Stimulated activated CD4-positive, alpha-beta T cell treated with anti-CD3 and anti-CD28 coated beads, Interleukin-4, amount 100 ng/mL, for 24 hours (primary cell): ENCODE measurements around the gene HNRNPL.
"Not testable (repeated sequence)": the region's sequence is repeated elsewhere in the genome, so short reads cannot be mapped to it uniquely, and the experiment has no call there.

Source experiments
- DNase-seq: peaks from one replicate; pipeline ENCODE4 v3.0.0-alpha.2; 2020

The HNRNPL gene

GRCh38 chr19:38849860-38850435 lies at the start of gene HNRNPL:
Gene HNRNPL (minus strand): TSS chr19:38849986. CDS start chr19:38849966, 20 bp downstream.
- peak; percentile 99 for DNase-seq

GRCh38 chr19:38898788-38899446 lies 49.1 kb upstream of the HNRNPL start:
- no peak for DNase-seq

- DNase-seq: no peak
These were observed 45.2 kb upstream of the HNRNPL start for GRCh38 chr19:38894968-38895367.

GRCh38 chr19:38893341-38893771 lies 43.6 kb upstream of the HNRNPL start:
- DNase-seq: no peak

- no peak for DNase-seq
These were observed 43.1 kb upstream of the HNRNPL start for GRCh38 chr19:38892841-38893240.

- no peak for DNase-seq
These were observed 42.0 kb upstream of the HNRNPL start for GRCh38 chr19:38891771-38892170.

GRCh38 chr19:38890686-38891085 lies 40.9 kb upstream of the HNRNPL start:
- no peak for DNase-seq

- DNase-seq: no peak
These were observed 40.0 kb upstream of the HNRNPL start for GRCh38 chr19:38889803-38890202.

GRCh38 chr19:38888876-38889275 lies 39.1 kb upstream of the HNRNPL start:
- no peak for DNase-seq

- DNase-seq: not testable (repeated sequence)
These were observed 34.9 kb upstream of the HNRNPL start for GRCh38 chr19:38884691-38885090.

GRCh38 chr19:38883286-38883685 lies 33.5 kb upstream of the HNRNPL start:
- no peak for DNase-seq

- no peak for DNase-seq
These were observed 31.3 kb upstream of the HNRNPL start for GRCh38 chr19:38880882-38881609.

GRCh38 chr19:38880076-38880881 lies 30.5 kb upstream of the HNRNPL start:
- DNase-seq: no peak

- no peak for DNase-seq
These were observed 29.6 kb upstream of the HNRNPL start for GRCh38 chr19:38879400-38879751.

- DNase-seq: no peak
These were observed 29.0 kb upstream of the HNRNPL start for GRCh38 chr19:38878575-38879399.

GRCh38 chr19:38877781-38878574 lies 28.2 kb upstream of the HNRNPL start, which contains the start of gene RINL:
Gene RINL (minus strand): TSS chr19:38878275. CDS start chr19:38876742, 1,533 bp downstream.
- peak; percentile 76 for DNase-seq

GRCh38 chr19:38875656-38876395 lies 26.0 kb upstream of the HNRNPL start:
- no peak for DNase-seq

- not testable (repeated sequence) for DNase-seq
These were observed 23.6 kb upstream of the HNRNPL start for GRCh38 chr19:38873400-38873799.

GRCh38 chr19:38870612-38871011 lies 20.8 kb upstream of the HNRNPL start:
- no peak for DNase-seq

- peak; percentile 92 for DNase-seq
These were observed 20.2 kb upstream of the HNRNPL start for GRCh38 chr19:38869836-38870607.
